Ovary (tissue), 9 donors: ENCODE results near the gene GSN. TPM values are rescaled to one million over a fixed set of nuclear protein-coding genes. Genes with fewer than 3 reads are reported as not detected.
A peak's percentile ranks its signal among the peaks of the same experiment; 100 is the strongest.

Source experiments
- DNase-seq, 5 donors: peaks; one replicate each; pipeline ENCODE4 v3.0.0-alpha.2; 2019 to 2020
- H3K27ac ChIP-seq, 2 donors: fragments of 200-600 bp; one replicate each; pipeline versions ENCODE4 v1.5.1 to v1.8.0; 2019 to 2022
- H3K27me3 ChIP-seq: fragments of 200-600 bp; one replicate; pipeline ENCODE4 v1.8.0; 2022
- H3K36me3 ChIP-seq: fragments of 200-600 bp; sonication (generic); one replicate; pipeline ENCODE4 v1.5.1; 2019
- H3K4me1 ChIP-seq: one replicate; pipeline ENCODE4 v1.8.1; 2013; ENCODE audit warnings: mild to moderate bottlenecking, moderate library complexity; ENCODE audit not compliant: insufficient read depth
- H3K4me3 ChIP-seq: fragments of 200-600 bp; sonication (generic); one replicate; pipeline ENCODE4 v1.5.1; 2017
- H3K9me3 ChIP-seq, 2 donors: fragments of 200-600 bp in 1 of 2; sonication (generic) in 1 of 2; one replicate each; pipeline versions ENCODE4 v1.5.1 to v1.8.1; 2013 to 2019; ENCODE audit warnings: mild to moderate bottlenecking in 1 of 2, moderate library complexity in 1 of 2
- EP300 ChIP-seq: sonication (generic); formaldehyde crosslinking; IDR thresholded peaks from one replicate; pipeline ENCODE4 v1.6.1; 2017; ENCODE audit warnings: antibody characterized with exemption
- POLR2A ChIP-seq: fragments of 450-650 bp; IDR thresholded peaks from one replicate; pipeline ENCODE4 v1.6.1; 2017; ENCODE audit warnings: antibody characterized with exemption, mild to moderate bottlenecking, moderate library complexity
- WGBS, 3 donors: extraction: QIAGEN DNeasy Blood & Tissue Kit in 1 of 3; methylation state at CpG; one replicate each; pipeline versions ENCODE4 v1.1.5 to v1.1.7; 2013 to 2017; 5-methylcytosine and 5-hydroxymethylcytosine counted together
- intact Hi-C, 4 donors: fragments of 100-400 bp; cut with DNase I; formaldehyde crosslinking; loops; one replicate each; pipeline versions ENCODE4 v1.11.0 to v1.15.1; 2022 to 2023
- polyA plus RNA-seq, 2 donors: library from polyadenylated mRNA; stranded (reverse); fragments of 200-250 nt in 1 of 2; fragments of 350-450 nt in 1 of 2; fragmentation: Illumina TruSeq in 1 of 2; extraction: RNeasy Lipid Tissue Mini Kit (QIAGEN cat#74804) in 1 of 2; gene quantifications; one replicate each; pipeline ENCODE4 v1.2.3, GENCODE V29; 2013 to 2014
- total RNA-seq, 7 donors: library from RNA; depleted of rRNA in 2 of 7; stranded (reverse); fragments of >200 nt in 2 of 7; fragmentation: NEBNext Ultra II Directional in 3 of 7; extraction: Animal tissue kit (Norgen Biotek cat#: 25700) in 3 of 7; gene quantifications; one replicate each; pipeline versions ENCODE4 v1.1.0 to v1.2.4, GENCODE V29; 2016 to 2023
- TF ChIP-seq, protein P1 (sequence below), 3 donors: fragments of 450-650 bp in 2 of 3; fragments of 200-600 bp in 1 of 3; IDR thresholded peaks; one replicate each; pipeline versions ENCODE4 v1.5.1 to v1.8.0; 2016 to 2022; ENCODE audit warnings: antibody characterized with exemption in 3 of 3, mild to moderate bottlenecking in 1 of 3
- donor health status: DM: no; HTN: no; CAD: no; lungs with moderate emphysema.
- donor health status: DM: no; HTN: no; CAD: no.
- donor health status: Bipolar disorder and iron deficiency.
- donor health status: DM: yes; HTN: yes; CAD: no.
- donor health status: DM: no; HTN: no; CAD: no.
- donor health status: DM: yes; HTN: yes; CAD: no.

GSN gene
- total and polyA plus RNA-seq, 9 donors = 188 to 706 (median 370) TPM

- DNase-seq = no peak
- Histone ChIP-seq H3K4me1 (peaks cover 10% of the 10 kb centered on the region), H3K36me3 (no peaks in the 10 kb centered on the region), H3K27me3 (no peaks in the 10 kb centered on the region), H3K4me3 (no peak overlapping the region), H3K9me3 (no peaks in the 10 kb centered on the region), H3K27ac (no peak overlapping the region)
- TF ChIP-seq POLR2A = no peak
- TF ChIP-seq, protein P1, sequence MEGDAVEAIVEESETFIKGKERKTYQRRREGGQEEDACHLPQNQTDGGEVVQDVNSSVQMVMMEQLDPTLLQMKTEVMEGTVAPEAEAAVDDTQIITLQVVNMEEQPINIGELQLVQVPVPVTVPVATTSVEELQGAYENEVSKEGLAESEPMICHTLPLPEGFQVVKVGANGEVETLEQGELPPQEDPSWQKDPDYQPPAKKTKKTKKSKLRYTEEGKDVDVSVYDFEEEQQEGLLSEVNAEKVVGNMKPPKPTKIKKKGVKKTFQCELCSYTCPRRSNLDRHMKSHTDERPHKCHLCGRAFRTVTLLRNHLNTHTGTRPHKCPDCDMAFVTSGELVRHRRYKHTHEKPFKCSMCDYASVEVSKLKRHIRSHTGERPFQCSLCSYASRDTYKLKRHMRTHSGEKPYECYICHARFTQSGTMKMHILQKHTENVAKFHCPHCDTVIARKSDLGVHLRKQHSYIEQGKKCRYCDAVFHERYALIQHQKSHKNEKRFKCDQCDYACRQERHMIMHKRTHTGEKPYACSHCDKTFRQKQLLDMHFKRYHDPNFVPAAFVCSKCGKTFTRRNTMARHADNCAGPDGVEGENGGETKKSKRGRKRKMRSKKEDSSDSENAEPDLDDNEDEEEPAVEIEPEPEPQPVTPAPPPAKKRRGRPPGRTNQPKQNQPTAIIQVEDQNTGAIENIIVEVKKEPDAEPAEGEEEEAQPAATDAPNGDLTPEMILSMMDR (IDR thresholded peaks at IDR 0.05) = no peak
- no peak for TF ChIP-seq EP300
- intact Hi-C loops = loop anchor here in 1 of 4 donors (5.0 kb wide), 1 partner anchor 89 kb away; no protein-coding TSS in a partner anchor
- 86 to 90% (median 88%) methylated on average over 5 of the region's 5 CpGs for WGBS, 3 donors
These were observed 98.7 kb downstream of the GSN start for GRCh38 chr9:121366611-121367192.

DNA sequence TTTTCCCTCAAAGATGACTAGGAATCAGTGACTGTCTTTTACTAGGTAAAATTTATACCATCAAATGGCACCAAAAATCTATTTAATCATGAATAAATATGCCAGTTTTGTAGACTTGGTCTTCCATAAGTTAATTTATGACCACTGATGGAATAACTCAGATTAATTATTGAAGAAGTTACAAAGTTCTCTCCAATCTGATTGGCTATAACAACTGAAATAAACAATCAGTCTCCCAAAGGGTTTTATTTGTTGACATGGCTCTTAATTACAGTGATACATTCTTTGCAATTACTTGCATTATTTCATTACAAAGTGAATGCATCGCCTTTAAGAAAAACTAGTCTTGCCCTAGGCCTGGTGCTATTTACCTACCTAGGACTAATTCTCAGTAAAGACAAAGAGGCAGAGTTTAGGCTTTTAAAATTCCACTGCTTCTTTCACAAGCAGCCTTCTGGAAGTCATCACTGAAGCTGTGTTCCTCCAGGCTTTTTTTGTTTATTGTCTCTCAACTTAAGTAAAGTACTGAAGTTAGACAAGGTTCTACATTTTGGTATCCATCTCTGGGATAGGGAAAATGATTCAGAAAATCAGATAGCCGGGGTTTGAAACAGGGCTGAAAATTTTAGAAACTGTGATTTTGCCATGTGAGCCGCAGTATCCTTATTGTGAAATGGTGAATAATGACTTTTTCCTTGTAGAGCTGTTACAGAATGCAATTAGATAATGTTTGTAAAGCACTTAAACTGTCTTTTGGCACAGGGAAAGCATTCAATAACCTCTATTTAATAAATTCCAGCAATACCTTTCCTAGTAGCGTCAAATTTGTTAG is 99.6 kb downstream of the GSN start:
- Histone ChIP-seq H3K9me3 (no peaks in the 10 kb centered on the region), H3K4me1 (peaks cover 14% of the 10 kb centered on the region), H3K4me3 (peak overlapping the region; percentile 54), H3K27me3 (no peaks in the 10 kb centered on the region), H3K36me3 (no peaks in the 10 kb centered on the region), H3K27ac (peak overlapping the region in 1 of 2 donors; percentile 43)
- 42 to 45% (median 42%) methylated on average over 4 of the region's 4 CpGs for WGBS, 3 donors
- intact Hi-C loops = loop anchor here in 1 of 4 donors (5.0 kb wide), 1 partner anchor 90 kb away; no protein-coding TSS in a partner anchor
- TF ChIP-seq EP300 (no peak), POLR2A (no peak)
- TF ChIP-seq, protein P1 (IDR thresholded peaks at IDR 0.05) = no peak
- no peak for DNase-seq

DNA sequence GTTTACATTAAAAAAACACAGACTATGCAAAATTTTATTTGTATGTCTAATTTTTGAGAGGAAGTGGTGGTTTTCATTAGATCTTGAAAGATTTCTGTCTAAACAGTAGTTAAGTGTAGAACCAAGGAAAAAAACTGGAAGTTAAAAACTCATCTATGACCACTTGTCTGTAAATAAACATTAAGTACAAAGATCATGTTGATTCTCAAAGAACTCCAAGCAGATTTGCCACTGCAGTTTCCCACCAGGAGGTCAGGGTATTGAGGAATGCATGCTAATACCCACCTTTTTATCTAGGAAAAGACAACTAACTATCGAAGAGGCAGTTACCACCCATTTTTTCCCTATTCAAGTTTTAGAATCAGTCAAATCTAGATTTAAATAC is 100.2 kb downstream of the GSN start:
- no peaks in the 10 kb centered on the region for H3K27me3 ChIP-seq
- peak overlapping the region; percentile 54 for H3K4me3 ChIP-seq
- H3K4me1 ChIP-seq = peaks cover 17% of the 10 kb centered on the region
- intact Hi-C loops = loop anchor here in 1 of 4 donors (5.0 kb wide), 1 partner anchor 91 kb away; no protein-coding TSS in a partner anchor
- H3K9me3 ChIP-seq = no peaks in the 10 kb centered on the region
- peak overlapping the region in 1 of 2 donors; percentile 43 for H3K27ac ChIP-seq
- DNase-seq = no peak
- TF ChIP-seq, protein P1 (IDR thresholded peaks at IDR 0.05) = no peak
- TF ChIP-seq EP300 (no peak), POLR2A (no peak)
- H3K36me3 ChIP-seq = no peaks in the 10 kb centered on the region
- WGBS, 3 donors = 35 to 52% (median 36%) methylated on average over 1 of the region's 1 CpG

DNA sequence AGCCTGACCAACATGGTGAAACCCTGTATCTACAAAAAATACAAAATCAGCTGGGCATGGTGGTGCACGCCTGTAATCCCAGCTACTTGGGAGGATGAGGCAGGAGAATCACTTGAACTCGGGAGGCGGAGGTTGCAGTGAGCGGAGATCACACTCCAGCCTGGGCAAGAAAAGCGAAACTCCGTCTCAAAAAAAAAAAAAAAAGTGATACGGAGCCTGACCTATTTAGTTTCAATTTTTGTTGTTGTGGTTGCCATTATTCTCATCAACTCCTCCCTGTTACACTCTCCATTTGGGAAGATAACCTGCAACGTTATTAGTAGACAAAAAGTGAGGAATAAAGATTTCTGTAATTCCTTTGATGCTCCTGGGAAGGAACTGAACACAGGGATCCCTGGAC is 100.8 kb downstream of the GSN start:
- peak overlapping the region; percentile 91 to 94 for H3K27ac ChIP-seq
- peaks cover 18% of the 10 kb centered on the region for H3K4me1 ChIP-seq
- TF ChIP-seq POLR2A (no peak), EP300 (no peak)
- TF ChIP-seq, protein P1 (IDR thresholded peaks at IDR 0.05) = no peak
- H3K27me3 ChIP-seq = no peaks in the 10 kb centered on the region
- WGBS, 3 donors = 60 to 74% (median 62%) methylated on average over 8 of the region's 8 CpGs
- intact Hi-C loops = loop anchor here in 1 of 4 donors (5.0 kb wide), 1 partner anchor 91 kb away; no protein-coding TSS in a partner anchor
- H3K36me3 ChIP-seq = no peaks in the 10 kb centered on the region
- no peak for DNase-seq
- peak overlapping the region; percentile 54 for H3K4me3 ChIP-seq
- H3K9me3 ChIP-seq = no peaks in the 10 kb centered on the region
